HG02763 (cell line): Measurements from ENCODE around the gene TAX1BP1.
"Not testable (repeated sequence)": the region's sequence is repeated elsewhere in the genome, so short reads cannot be mapped to it uniquely, and the experiment has no call there.

ENCODE experiments used
- ATAC-seq: cut with Tn5 transposase; IDR thresholded peaks from one replicate; pipeline ENCODE4 v1.9.1; 2021; ENCODE audit warnings: mild to moderate bottlenecking, moderate library complexity; ENCODE audit not compliant: unreplicated experiment

The TAX1BP1 gene

DNA sequence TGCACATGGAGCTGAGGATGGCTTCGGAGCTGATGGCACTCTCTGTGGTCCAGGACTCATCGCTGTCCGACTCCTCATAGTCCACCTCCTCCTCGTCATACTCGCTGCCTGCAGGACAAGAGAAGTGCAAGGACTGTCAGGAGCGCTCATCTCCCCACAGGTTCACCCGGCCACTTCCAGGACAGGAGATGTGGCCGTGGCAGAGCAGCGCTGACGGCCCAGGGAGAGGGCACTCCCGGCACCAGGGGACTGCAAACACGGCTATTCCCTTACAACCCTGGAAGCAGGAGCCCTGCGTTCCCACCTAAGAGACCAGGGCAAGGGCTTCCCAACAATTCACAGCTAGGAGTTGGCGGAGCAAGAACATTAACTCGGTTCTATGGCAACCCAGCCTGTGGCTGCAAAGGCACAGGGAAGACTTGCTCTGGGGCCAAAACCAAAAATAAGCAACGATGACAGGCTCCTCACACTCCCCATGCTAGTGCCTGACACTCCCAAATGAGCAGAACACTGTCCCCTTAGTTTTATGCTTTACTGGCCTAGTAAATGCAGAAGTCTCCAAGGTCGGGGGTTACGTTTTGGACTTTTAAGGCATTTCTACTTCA is 100.9 kb downstream of the TAX1BP1 start:
- ATAC-seq: no peak

DNA sequence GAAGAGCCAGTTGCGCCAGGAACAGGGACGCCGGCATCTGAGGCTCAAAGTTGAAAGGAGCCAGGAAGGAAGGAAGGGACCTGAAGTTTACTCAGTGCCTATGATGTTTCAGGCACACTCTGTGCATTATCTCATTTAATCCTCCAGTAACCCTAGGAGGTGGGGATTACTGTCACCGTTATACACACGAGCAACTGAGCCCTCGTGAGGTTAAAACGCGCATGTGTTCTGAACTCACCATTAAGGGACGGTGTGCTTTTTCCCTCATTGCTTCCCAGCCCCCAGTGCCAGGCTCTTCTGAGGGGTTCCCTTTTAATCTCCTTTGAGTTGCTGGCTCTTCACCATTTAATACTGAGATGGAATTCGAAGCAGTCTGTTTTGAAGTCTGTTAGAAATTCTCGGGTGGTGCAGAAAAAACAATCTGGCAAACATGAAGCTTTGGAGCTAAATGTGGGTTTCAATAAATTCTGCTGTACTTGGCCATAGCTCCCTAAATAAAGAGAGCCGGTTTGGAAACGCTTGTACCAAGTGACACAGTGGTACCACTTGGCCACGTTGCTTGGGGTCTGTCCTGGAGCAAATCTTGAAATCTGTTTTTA is 102.2 kb downstream of the TAX1BP1 start:
- ATAC-seq: no peak

DNA sequence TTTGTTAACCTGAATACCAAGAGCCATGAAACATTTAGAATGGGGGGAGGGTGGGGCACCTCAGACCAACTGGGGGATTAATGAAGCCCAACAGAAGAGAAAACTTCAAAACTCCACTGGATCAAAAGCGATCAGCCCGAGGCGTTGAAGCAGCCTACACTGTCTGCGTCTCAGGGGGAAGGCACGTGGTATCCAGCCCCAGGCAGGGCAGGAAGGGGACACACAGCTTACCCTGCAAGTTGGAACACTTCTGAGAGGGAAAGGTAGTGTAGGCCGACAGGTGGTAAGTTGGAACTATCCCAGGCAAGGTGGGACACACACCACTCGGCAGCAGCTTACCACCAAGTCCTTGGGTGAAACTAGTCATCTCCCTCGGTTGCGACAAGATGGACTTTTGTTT is 102.9 kb downstream of the TAX1BP1 start:
- no peak for ATAC-seq

DNA sequence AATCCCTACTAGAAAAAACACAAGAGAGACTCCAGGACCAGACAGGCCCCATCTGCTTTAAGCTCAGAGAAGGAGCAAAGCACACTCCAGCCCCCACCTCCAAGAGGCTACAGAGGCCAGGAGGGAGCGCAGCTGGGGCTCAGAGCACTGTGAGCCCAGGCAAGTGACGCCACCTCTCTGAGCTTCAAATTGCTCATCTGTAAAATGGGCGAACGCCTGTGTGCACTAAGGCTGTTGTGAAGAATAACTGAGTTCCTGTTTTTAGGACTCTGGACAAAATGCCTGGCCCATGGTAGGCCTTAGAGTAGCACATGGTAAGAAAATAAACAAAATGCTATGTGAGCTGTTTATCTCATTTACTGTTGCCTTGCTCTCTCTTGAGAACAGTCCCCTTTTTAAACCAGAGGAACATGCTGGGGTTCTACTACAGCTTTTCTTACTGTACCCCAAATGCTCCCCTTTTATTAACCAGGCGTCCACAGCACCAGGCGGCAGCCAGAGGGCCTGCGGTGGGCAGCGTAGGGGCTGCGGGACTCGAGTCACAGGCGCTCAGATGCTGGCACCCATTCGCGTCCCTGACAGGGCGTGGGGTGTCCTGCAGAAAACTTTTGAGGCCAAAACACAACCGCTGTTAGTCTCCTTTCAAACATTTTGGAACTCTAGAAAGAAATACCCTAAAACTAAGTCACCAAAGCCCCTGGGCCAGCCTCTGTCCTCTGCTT is 103.8 kb downstream of the TAX1BP1 start:
- ATAC-seq: no peak

DNA sequence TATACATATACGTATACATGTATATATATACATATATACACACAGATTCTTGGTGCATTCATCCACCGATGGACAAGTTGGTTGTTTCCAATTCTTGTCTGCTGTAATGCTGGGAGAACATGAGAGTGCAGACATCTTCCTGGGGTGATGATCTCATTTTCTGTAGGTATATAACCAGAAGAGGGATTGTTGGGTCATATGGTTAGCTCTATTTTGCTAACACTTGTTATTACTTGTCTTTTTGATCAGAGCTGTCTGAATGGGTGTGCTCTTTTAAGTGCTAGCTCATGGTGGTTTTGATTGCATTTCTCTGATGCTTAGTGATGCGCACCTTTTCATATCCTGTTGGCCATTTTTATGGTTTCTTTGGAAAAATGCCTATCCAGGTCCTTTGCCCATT is 106.4 kb downstream of the TAX1BP1 start:
- no peak for ATAC-seq

DNA sequence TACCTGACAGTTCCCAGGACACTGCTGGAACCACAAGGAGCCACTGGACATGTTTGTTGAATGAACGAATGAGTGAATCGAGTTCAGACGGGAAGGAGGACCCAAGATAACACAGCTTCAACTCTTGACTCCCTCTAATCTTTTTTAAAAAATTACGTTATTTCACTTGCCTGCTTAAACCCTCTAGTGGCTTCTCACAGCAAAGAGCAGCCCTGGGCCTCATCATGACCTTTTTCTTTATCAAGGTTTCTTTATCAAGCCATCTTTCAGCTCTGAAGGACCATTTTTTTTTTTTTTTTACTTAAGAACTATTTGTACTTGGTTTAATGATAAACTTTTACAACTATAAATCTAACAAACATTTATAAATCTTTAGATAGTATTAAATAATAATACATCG is 110.6 kb downstream of the TAX1BP1 start:
- no peak for ATAC-seq

DNA sequence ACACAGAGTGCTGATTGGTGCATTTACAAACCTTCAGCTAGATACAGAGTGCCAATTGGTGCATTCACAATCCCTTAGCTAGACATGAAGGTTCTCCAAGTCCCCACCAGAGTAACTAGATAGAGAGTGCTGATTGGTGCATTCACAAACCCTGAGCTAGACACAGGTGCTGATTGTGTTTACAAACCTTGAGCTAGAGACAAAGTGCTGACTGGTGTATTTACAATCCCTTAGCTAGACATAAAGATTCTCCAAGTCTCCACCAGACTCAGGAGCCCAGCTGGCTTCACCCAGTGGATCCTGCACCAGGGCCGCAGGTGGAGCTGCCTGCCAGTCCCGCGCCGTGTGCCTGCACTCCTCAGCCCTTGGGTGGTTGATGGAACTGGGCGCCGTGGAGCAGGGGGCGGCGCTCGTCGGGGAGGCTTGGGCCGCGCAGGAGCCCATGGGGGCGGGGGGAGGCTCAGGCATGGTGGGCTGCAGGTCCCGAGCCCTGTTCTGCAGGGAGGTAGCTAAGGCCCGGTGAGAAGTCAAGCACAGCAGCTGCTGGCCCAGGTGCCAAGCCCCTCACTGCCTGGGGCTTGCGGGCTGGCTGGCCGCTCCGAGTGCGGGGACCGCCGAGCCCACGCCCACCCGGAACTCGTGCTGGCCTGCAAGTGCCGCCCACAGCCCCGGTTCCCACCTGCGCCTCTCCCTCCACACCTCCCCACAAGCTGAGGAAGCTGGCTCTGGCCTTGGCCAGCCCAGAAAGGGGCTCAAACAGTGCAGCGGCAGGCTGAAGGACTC is 116.9 kb downstream of the TAX1BP1 start:
- ATAC-seq: not testable (repeated sequence)

DNA sequence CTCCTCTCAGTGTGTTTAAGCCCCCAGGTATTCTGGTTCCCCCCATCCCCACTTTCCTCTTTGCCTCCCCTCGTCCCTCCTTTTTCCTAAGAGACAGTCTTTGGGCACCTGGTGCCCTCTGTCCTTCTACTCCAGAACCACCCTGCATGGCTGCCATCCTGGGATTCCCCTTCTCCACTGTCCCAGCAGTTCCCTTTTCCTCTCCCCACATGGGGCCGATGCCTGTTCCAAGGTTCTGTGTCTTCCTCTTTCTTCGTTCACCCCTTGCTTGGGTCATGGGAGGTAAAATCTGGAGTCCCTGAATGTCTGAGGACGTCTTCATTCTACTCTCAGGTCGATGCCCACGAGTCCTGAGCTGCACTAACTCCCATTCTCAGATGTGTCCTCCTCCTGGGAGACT is 120.8 kb downstream of the TAX1BP1 start:
- no peak for ATAC-seq

DNA sequence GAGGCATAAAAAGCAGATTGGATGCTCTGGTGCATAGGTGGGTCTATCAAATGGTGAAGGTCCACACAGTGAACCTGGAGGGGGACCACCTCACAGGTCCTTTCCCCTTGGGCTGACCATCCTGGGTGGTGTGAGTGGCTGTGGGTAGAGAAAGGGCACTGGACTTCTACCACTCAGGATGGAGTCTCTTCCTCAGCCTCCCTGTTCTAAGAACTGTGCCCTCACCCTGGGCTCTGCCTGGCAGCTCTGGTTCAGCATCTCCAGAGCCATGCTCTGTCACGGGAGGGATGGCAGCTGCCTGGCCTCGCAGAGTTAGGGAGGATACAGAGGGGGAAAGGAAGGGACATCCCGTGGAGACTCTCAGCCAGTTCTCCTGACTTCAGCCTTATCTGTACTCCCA is 121.8 kb downstream of the TAX1BP1 start:
- ATAC-seq: no peak

DNA sequence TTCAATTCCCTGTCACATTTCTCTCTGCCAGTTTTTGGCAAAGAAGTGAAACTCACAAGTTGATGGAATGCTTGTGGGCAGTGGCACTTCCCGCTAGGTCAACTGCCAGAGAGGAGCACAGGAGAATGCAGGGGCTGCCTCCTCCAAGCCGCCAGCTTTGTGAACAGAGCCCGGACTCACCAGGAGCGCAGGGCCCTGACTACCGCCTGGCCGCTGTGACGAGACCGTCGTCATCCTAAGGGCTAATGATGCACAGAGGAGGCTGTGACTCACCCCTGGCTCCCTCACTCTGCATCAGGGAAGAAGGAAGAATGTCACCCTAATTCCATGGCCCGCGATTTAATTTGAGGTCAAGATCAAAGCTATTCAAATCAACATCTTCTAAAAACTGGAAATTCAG is 123.9 kb downstream of the TAX1BP1 start:
- no peak for ATAC-seq

DNA sequence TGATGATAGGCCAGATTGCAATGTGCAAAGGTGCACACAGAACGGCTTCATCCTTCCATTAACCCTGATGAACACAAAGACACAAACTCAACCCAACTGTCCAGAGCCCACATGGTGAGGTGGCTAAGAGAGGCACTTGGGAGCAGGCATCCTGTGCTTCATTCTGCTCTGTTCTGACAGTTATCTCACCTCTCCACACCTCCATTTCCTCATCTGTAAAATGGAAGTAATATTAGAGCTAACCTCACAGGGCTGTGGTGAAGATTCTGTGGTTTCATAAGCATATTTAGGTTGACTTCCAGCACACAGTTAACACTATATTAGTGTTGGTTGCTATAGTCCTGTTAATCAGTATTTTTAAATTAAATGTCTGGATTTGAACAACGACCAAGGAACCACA is 126.3 kb downstream of the TAX1BP1 start:
- no peak for ATAC-seq

DNA sequence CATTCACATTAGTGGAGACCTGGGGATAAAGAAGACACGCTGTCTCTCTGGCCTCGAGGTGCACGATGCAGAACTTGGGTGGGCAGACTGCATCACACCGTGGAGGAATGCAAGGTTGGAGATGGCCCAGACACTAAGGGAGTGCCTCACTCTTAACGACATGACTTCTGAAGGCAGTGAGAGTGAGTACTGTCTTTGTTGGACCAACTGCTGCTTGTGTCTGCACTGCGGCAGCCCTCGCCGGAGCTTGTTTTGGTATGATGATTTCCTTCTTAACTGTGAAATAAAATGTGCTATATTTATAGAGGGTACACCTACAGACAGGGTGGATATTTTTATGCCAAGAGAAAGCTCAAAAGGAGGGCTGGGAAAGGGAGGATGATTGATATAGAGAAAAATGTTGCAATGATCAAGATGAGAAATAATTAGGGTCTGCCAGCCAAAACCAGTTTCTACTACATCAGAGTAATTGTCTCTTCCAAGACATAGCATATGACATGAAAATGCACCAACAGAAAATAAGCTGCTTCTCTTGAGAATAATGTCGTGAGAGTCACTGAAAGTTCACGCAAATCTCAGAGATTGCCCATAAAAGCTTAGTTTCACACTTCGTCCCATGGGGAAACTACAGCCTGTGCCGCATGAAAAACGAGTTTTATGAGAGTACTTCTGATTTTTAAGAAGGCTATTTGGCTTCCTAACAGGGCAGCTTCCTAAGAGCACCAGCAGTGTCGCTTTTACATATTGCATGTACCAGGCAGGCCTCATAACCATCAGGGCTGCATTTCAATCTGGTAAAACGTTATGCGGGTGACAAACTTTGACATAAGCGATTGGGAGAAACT is 127.1 kb downstream of the TAX1BP1 start:
- no peak for ATAC-seq

DNA sequence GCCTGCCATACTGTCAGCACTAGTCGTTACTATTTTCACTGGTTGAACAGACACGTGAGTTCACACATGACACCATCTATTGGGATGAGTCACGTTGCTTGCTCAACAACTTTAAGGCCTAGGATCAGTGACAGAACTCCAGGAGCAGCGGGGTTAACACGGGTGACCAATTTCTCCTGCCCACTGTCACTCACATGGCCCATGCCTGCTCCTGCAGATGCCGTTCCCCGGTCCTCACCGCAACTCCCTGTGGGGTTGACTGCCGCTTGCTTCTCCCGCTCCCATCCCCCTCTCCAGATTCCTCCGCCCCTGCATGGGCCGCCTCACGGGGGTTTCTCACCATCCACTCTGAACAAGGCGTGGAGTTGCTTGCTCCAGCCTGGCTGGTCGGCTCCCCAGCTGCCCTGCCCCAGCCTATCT is 128.2 kb downstream of the TAX1BP1 start:
- no peak for ATAC-seq

DNA sequence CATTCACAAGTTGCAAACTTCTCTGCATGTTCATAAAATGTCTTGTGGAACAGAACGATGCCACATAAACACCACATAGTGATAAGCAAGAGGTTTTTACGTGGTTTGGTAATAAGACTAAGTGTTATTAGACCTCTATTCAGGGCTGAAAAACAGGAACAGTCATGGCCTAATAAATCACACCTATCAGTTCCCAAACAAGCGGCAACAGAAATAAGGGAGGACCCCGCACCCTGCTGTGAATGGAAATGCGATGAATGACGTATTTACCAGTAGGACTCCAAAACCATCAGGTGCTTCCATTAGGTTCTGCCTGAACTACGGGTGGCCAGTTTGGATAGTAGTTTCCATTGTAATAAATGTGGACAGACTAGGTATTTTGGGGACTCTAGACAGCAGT is 129.1 kb downstream of the TAX1BP1 start:
- no peak for ATAC-seq

DNA sequence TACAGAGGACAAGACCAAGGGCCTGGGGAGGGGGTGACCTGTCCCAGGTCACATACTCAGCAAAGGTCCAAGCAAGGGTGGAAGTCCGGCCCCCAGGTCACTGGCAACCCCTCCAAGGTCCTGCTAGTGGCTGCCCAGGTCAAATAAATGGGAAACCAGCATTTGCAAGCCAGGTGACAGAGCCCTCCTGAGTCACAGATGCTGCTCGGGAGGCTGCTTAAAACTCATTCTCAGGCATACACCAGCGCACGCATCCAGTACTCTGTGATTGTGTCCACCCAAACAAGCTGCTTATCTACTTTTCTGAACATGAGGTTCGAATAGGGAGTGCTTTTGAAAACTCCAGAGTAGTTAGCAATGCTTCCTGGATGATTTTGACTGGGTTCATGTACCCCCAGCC is 130.6 kb downstream of the TAX1BP1 start:
- no peak for ATAC-seq

DNA sequence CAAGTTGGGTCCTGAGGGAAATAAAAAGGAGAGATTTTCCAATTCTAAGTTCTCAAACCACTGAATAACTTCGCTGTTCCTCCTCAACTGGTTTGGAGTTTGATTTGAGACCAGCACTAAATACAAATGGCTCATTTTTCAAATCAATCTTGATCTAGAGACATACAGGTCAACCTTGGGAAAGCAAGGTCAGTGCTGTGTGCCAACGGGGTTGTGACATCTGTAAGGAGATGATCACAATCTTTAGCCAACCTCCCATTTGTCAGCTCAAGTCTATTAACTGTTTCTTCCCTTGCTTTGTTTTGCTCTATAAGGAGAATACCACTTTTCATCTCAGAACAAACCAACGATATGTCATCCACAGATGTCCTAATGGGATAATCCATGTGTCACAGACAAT is 131.1 kb downstream of the TAX1BP1 start:
- no peak for ATAC-seq

DNA sequence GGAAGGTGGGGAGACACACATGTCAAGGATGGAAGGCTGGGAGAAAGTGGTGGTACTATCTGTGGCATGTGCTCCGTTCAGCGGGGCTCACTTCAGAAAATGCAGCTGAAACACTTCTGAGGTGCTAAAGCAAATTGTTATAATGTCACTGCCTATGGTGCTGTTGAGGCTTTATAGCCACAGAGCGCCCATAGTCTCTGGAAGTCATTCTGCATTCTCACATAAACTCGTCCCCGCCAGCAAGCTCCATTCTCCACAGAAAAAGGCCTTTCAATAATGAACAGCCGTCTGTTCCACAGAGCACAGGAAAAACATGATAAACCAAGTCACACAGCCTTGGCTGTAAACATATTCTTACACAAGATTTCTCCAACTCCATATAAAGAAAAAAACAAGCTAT is 131.9 kb downstream of the TAX1BP1 start:
- no peak for ATAC-seq

DNA sequence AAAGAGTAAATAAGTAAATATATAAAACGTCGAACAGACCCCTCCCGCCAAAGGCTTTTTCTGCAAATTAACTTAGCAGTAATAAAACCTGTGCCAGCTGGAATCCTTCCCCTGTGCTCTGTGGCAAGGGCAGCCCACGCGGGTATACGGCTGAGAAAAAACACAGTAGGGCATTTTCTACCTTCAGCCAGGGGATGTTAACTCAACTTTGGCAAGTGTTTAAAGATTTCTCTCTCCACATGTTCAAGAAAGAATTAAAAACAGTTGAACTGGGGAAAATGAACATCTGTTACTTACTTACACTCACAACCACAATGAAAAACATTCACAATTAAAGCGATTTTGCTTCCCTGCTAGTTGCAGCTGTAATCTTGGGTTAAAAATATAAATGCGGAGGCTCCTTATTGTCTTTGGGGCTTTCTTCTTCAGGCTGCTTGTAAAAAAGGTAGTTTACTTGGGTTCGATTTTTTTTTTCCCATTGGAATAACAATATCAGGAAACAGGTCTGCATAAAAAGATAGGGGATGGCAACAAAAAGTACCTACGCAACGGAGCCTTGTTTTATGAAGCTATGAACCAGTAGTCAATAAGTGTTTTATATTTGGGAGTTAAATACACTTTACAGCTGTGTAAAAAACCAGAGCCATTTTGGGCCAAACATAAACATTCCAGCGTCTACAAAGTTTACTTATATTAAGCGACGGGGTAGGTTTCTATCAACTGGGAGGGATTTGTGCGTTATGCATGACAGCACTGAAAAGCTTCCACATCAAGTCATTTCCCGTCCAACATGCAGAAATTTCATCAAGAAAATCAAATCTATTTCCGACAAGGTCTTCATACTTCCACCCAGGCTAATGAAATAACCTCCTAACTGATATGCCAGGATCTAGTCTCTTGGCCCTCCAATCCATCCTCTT is 132.7 kb downstream of the TAX1BP1 start:
- no peak for ATAC-seq
